ENCODE data around the gene TH.

DNA sequence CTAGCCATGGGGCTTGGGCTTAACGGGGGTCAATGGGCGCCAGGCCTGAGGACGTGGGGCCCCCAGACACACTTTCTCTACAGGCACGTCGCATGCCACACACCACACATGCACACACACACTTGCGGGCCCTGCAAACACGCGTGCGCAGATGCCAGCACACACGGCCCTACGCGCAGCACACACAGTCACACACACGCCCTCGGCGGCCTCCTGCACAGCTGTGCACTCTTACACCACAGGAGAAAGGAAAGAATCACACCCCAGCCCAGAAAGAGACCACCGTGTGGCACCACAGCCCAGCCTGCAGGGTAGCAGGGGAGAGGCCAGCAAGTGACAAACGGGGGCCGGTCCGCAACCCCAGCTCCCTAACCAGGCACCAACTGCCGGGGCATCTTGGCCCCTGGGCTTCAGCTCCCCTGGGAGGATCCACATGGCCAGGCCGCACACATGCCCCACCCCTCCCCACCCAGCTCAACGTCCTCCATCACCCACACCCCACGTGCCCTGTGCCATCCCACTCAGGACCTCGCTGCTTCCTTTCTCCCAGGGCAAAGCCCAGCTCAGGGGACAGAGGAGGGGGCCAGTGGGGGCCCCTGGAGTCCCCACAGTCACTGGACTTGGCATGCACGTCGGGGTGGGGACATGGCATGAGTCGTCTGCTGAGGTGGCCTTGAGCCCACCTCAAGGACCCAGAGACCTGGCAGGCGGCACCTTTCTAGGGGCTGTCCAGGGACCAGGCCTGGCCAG is 26.3 kb upstream of the TH start:
- TF ChIP-seq POLR2A (IDR thresholded peaks at IDR 0.05; ENCODE audit: extremely low read depth, insufficient read length), result no peak
- TF ChIP-seq, protein P1, sequence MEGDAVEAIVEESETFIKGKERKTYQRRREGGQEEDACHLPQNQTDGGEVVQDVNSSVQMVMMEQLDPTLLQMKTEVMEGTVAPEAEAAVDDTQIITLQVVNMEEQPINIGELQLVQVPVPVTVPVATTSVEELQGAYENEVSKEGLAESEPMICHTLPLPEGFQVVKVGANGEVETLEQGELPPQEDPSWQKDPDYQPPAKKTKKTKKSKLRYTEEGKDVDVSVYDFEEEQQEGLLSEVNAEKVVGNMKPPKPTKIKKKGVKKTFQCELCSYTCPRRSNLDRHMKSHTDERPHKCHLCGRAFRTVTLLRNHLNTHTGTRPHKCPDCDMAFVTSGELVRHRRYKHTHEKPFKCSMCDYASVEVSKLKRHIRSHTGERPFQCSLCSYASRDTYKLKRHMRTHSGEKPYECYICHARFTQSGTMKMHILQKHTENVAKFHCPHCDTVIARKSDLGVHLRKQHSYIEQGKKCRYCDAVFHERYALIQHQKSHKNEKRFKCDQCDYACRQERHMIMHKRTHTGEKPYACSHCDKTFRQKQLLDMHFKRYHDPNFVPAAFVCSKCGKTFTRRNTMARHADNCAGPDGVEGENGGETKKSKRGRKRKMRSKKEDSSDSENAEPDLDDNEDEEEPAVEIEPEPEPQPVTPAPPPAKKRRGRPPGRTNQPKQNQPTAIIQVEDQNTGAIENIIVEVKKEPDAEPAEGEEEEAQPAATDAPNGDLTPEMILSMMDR (IDR thresholded peaks at IDR 0.05; ENCODE audit: low read depth, low read length), result no peak
- TF ChIP-seq, protein P2, sequence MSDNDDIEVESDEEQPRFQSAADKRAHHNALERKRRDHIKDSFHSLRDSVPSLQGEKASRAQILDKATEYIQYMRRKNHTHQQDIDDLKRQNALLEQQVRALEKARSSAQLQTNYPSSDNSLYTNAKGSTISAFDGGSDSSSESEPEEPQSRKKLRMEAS (IDR thresholded peaks at IDR 0.05; ENCODE audit: low read depth, low read length), result no peak
- TF ChIP-seq MYC (IDR thresholded peaks at IDR 0.05; ENCODE audit: low read depth, low read length), result no peak; the same call in 1 of the 2 replicates

All from NB4 (cell line).